GM19397 (cell line): ENCODE data around the gene PLEKHM3.
"Not testable (repeated sequence)": the region's sequence is repeated elsewhere in the genome, so short reads cannot be mapped to it uniquely, and the experiment has no call there.

Source experiments
- ATAC-seq: cut with Tn5 transposase; IDR thresholded peaks from one replicate; pipeline ENCODE4 v1.9.1; 2021; ENCODE audit warnings: mild to moderate bottlenecking, moderate library complexity; ENCODE audit not compliant: unreplicated experiment

Gene PLEKHM3

GRCh38 chr2:207951734-207952470, 73.4 kb downstream of the PLEKHM3 start:
- no peak for ATAC-seq

DNA sequence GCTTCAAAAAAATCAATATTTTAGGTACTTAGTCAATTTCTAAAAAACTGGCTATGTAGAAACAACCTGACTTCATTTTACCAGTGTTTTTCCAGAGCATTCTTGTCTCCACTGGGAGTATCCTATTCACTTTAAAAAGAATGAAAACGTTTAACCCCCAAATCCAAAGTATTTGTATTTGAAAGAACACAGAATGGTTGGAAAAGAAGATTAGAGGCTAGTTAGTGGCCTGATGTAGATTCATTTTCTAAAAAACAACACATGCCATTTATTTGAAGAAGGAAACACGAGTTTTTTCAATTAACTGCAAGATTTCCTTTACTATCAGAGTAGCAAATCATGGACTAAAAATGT, 74.6 kb downstream of the PLEKHM3 start:
- ATAC-seq: no peak

DNA sequence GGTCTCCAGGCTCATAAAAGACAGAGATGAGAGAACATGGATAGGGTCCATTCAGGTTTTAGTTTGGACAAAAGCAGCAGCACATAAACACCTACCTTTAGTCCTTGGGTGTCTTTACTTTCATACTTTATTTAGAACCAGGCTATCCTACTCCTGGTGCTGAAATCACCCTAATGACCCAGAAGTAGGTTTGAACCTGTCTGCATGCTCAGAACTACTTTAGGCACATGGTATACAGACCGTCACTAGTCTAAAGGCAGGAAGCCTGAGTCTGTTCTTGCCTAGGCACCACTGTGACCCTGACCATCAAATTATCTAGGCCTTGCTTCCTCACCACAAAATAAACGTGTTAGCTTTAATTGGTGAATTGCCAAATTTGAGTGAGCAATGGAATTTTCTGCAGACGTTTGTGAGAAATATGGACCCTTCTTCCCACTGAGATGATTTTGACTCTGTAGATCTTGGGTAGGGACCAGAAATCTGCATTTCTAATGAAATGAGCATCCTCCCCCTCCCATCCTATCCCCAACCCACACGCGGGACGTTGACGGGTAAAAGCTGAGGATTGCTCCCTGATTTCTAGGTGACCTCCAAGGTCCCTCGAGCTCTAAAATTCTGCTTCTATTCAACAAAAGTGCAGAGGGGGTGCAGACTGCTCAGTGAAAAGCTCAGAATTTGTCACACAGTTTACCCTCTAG, 75.1 kb downstream of the PLEKHM3 start:
- no peak for ATAC-seq

GRCh38 chr2:207949245-207949644, 76.1 kb downstream of the PLEKHM3 start:
- not testable (repeated sequence) for ATAC-seq

- no peak for ATAC-seq
These were observed 80.2 kb downstream of the PLEKHM3 start for GRCh38 chr2:207944979-207945600.

GRCh38 chr2:207944334-207944733, 81.0 kb downstream of the PLEKHM3 start:
- no peak for ATAC-seq

DNA sequence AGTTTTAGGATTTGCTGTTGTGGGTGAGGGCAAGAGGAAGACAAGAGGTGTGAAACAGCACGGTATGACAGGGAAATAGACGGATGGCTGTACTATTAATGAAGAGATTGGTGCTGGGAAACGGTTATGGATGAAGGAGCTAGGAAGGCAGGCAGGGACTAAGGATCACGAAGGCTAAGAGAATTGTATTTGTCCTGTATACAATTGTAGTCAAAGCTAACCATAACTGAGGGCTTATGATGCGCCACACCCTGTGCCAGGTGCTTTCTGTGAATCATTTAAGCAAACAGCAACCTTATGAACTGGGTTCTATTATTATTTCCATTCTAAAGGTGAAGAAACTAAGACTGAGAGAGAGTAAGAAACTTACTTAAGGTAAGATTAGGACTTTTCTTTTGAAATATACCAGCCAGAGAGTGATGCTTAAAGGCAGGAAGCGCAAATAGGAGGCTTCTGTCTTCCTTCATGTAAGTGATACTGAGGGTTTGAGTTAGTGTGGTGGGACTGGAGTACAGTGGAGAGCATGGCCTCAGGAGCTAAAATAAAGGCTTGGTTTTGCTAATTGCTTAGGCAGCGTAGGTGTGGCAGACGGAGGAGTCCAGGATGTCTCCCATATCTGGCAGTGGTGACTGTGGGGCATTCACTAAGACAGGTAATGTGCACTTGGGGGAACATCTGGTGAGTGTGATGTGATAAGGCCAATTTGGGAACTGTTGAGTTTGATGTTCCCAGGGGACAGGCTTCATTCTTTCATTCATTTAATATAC, 85.8 kb downstream of the PLEKHM3 start:
- ATAC-seq: no peak

- no peak for ATAC-seq
These were observed 86.4 kb downstream of the PLEKHM3 start for GRCh38 chr2:207938886-207939285.

- ATAC-seq: no peak
These were observed 86.9 kb downstream of the PLEKHM3 start for GRCh38 chr2:207938415-207938814.

DNA sequence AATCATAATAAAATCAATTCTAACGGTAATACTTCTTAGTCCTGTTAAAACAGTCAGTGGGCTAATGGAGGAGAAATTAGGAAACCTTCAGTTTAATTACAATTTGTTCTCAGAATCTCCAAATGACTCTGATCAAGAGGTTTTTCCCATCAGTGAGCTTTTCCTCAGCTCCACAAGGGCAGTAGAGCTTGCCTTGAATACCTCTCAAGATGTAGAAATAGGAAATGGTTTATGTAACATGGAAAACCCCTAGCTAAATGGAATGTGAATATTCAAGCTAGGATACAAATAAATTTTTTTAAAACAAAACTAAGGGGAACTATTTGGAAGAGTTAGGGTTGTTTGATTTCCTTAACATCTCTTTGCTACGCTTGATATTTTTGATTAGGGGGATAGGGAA, 87.5 kb downstream of the PLEKHM3 start:
- ATAC-seq: no peak

GRCh38 chr2:207937253-207937652, 88.1 kb downstream of the PLEKHM3 start:
- ATAC-seq: no peak

GRCh38 chr2:207936380-207936779, 88.9 kb downstream of the PLEKHM3 start:
- ATAC-seq: no peak

DNA sequence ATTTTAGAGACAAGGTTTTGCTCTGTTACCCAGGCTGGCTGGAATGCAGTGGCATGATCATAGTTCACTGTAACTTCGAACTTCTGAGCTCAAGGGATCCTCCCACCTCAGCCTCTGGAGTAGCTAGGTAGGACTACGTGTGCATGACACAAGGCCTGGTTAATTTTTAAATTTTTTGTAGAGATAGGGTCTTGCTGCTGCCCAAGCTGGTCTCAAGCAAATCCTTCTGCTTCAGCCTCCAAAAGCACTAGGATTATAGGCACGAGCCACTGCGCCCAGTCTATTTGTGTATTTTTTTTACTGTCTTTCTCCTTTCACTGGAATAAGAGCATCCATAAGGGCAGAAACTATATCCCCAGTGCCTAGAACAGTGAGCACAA, 89.3 kb downstream of the PLEKHM3 start:
- ATAC-seq: no peak

DNA sequence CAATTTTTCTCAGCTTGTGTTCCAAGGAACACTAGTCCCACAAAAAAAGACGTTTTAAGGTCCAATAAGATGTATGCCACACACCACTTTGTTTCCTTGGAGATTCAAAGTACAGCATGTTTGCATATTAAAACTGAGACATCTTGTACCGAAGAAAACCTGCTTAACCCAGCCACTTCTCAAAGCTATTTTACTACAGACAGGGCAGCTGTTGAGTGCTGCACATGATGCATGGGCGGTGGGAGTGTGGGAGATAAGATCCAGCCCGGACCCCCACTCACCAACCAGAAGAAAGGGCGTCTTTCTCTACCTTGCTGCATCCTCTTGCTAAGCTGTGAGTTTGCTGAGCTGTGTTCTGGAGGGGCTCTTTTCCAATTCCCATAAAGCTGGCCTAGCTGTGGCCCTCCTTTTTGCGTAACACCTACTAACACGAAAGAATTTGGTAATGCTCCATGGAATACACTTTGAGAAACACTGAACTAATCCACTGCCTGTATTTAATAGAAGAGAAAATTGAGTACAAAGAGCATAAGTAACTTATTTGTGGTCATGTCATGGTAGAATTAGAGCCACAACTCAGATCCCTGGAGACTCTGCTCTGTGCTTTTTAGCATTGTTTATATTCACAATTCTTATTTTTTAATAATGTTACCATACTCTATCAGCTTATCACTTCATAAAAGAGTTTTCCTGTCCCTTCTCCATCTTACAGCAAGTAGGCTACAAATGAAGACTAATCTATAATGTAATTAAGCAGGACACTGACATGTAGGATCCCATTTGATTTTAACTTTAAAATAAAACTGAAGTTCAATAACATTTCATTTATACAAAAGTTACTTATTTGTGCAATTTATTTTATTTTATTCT, 90.0 kb downstream of the PLEKHM3 start:
- ATAC-seq: no peak

DNA sequence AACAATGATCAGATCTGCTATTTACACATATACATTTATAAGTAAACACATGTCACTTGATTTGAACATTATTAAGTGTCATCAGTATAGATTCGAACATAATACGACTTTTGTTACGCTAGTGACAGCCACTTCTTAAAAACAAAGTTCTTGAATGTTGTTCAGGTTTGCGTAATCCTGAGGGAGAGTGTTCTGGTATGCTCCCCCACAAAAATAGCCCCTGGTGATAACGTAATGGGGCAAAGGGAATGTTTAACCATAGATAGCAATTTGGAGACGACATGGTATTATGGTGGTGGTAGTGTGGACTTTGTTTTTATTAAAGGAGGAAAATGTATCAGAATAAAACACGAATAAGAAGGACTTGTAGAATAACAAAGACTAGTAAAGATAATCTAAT, 90.6 kb downstream of the PLEKHM3 start:
- no peak for ATAC-seq

DNA sequence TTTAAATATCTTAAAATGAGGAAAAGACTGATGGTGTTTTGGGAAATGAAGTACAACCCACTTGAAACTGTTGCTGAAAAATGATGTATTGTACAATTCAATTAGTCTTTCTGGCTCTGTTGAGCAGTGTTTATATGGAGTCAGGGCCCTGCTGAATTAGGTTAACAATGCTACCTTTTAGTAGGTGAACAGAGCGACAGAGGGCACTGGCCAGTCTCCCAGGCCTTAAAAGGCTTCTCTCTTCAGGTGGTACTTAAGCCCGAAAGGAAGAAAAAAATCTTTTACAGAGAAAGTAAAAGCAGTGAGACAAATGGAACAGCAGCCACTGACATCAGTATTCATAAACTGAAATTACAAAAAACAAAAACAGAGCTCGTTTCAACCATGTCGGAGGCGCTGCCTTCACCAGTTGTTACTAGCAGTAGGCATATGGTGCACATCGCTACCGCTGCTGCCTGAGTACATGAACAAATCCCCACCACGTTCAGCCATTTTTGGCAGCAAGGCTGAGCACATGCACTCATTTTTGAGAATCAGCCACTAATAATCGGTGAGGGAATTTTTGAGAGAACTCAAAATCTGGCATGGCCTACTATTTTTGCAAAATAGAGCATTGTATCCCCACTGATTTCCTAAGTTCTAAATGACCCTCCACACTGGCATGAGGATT, 91.8 kb downstream of the PLEKHM3 start:
- ATAC-seq: no peak

DNA sequence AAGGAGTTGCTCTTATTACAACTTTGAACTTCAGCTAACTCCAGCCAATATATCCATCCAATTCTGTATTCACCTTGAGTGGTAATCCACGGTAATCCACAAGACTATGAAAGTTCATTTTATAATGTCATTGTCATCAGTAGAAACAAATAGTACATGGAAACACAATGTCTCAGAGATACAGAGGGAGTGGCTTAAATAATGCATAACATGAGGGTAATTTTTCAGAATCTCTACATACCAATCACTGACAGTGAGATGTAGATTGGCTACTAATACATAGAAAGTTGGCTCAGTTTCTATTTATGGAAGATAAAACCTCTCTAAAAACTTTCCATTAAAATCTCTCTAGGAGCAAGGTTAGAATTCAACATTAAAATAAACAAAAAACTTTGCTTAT, 93.2 kb downstream of the PLEKHM3 start:
- ATAC-seq: no peak

DNA sequence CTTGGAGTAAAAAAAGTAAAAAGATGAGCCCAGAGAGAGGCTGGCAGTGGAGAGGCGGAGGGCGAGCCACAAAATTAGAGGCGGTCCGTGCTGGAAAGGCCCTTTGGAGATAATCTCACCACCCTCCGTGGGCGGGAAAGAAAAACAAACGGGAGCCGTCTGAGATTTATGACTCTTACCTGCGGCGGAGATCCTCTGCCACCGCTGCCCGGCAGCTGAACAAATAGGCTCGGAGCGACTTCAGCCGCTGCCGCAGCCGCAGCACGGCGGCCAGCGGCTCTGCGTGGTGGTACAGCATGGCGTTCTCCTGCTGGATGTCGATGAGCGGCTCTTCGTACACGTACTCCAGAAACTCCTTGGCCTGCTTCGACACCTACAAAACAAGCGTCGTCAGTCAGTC, 94.6 kb downstream of the PLEKHM3 start:
- ATAC-seq: no peak

- ATAC-seq: no peak
These were observed 95.4 kb downstream of the PLEKHM3 start for GRCh38 chr2:207929923-207930322.

DNA sequence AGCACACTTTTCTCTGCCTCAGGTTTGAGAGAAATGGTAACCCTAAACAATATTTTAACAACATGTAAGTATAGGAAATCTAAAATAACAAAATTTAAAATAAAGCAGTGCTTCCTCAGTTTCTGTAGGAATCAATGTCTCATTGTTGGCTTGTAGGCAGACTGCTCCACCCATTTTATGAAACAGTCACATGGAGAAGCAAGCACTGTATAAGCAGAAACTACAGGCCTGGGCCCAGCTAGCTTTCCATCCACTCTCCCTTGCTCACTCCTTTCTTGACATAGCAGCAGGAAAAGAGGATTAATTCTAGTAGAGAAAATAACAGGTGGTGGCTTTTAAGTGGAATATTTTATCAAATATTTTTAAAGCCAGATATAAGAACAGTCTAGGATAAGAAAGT, 97.2 kb downstream of the PLEKHM3 start:
- ATAC-seq: no peak
